Measurements from ENCODE around the gene PRTN3. TPM values are rescaled to one million over a fixed set of nuclear protein-coding genes. Genes with fewer than 3 reads are reported as not detected.
A peak's percentile ranks its signal among the peaks of the same experiment; 100 is the strongest.

Gene PRTN3
- total and polyA plus RNA-seq, 8 donors: 0.14 to 0.24 TPM; not detected in 6

DNA sequence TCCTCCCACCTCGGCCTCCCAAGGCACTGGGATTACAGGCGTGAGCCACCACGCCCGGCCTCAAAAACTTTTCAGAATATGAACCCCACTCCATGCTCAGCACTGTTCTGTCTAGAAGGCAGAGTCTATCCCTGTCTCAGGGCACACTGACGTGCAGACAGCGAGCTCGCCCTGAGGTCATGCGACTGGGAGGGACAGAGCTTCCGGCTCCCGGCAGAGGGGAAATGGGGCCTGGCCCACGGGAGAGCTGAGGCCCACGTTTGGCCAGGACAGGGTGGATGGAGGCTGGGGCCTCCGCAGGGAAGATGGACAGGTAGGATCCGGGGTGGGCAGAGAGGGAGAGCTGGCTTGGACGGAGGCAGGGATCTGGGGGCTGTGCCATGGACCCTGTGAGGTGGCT lies 15.9 kb upstream of the PRTN3 start:
- no peak overlapping the region for H3K27ac ChIP-seq
- H3K27me3 ChIP-seq: peaks cover 0 to 9% (median 3%) of the 10 kb centered on the region in 4 donors
- ATAC-seq (peak in 2 of 4 donors; percentile 33 to 37), FAIRE-seq (no peak), DNase-seq (no peak)
- no peaks in the 10 kb centered on the region for H3K36me3 ChIP-seq
- intact Hi-C loops (cut with DNase I): no loop called here
- WGBS, 2 donors: 82 to 84% methylated on average over 15 of the region's 15 CpGs
- H3K9me3 ChIP-seq: no peaks in the 10 kb centered on the region
- peaks cover 0 to 5% (median 0%) of the 10 kb centered on the region in 3 donors for H3K4me1 ChIP-seq
- TF ChIP-seq, protein P1, sequence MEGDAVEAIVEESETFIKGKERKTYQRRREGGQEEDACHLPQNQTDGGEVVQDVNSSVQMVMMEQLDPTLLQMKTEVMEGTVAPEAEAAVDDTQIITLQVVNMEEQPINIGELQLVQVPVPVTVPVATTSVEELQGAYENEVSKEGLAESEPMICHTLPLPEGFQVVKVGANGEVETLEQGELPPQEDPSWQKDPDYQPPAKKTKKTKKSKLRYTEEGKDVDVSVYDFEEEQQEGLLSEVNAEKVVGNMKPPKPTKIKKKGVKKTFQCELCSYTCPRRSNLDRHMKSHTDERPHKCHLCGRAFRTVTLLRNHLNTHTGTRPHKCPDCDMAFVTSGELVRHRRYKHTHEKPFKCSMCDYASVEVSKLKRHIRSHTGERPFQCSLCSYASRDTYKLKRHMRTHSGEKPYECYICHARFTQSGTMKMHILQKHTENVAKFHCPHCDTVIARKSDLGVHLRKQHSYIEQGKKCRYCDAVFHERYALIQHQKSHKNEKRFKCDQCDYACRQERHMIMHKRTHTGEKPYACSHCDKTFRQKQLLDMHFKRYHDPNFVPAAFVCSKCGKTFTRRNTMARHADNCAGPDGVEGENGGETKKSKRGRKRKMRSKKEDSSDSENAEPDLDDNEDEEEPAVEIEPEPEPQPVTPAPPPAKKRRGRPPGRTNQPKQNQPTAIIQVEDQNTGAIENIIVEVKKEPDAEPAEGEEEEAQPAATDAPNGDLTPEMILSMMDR (IDR thresholded peaks at IDR 0.05): no peak
- no peak overlapping the region for H3K4me3 ChIP-seq

DNA sequence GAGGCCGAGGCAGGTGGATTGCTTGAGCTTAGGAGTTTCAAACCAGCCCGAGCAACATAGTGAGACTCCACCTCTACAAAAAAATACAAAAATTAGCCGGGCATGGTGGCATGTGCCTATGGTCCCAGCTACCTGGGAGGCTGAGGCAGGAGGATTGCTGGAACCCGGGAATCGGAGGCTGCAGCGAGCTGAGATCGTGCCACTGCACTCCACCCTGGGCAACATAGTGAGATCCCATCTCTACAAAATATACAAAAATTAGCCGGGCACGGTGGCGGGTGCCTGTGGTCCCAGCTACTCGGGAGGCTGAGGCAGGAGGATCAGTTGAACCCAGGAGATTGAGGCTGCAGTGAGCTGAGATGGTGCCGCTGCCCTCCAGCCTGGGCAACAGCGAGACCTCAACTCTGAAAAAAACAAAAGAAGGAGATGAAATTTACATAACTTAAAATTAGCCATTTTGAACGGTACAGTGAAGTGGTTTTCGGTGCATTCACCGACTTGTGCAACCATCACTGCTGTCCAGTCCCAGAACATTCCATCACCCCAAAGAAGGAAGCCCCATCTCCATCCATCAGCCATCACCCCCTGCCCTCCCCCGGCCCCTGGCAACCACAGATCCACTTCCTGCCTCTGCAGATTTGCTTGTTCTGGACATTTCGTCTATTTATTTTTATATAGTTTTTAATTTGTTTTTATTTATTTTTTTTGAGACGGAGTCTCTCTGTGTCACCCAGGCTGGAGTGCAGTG lies 14.7 kb upstream of the PRTN3 start:
- DNase-seq (no peak), FAIRE-seq (no peak), ATAC-seq (no peak)
- TF ChIP-seq, protein P1 (IDR thresholded peaks at IDR 0.05): no peak
- no peaks in the 10 kb centered on the region for H3K36me3 ChIP-seq
- WGBS, 2 donors: 78 to 84% methylated on average over 19 of the region's 19 CpGs
- H3K27ac ChIP-seq: no peak overlapping the region
- intact Hi-C loops (cut with DNase I): no loop called here
- H3K4me3 ChIP-seq: no peak overlapping the region
- peaks cover 0 to 5% (median 0%) of the 10 kb centered on the region in 3 donors for H3K4me1 ChIP-seq
- no peaks in the 10 kb centered on the region for H3K9me3 ChIP-seq
- peaks cover 0 to 9% (median 3%) of the 10 kb centered on the region in 4 donors for H3K27me3 ChIP-seq

DNA sequence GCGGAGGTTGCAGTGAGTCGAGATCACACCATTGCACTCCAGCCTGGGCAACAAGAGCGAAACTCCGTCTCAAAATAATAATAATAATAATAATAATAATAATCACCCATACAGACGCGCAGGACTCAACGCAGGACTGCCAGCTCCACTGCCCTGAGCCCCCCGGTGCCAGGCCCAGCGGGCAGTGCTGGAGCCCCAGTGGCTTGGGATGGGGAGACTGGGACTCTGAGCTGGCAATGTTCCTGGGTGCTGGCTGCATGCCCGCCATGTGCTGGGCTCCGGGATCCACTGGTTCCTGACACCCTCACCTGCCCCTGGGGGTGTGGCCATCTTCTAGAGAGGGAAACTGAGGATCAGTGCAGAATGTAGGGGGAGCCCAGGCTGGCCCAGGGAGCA lies 13.5 kb upstream of the PRTN3 start:
- H3K4me3 ChIP-seq: no peak overlapping the region
- peaks cover 0 to 9% (median 2%) of the 10 kb centered on the region in 4 donors for H3K27me3 ChIP-seq
- TF ChIP-seq, protein P1 (IDR thresholded peaks at IDR 0.05): no peak
- 78 to 87% methylated on average over 11 of the region's 11 CpGs for WGBS, 2 donors
- ATAC-seq (no peak), FAIRE-seq (no peak), DNase-seq (peak in 2 of 6 donors; percentile 47)
- no peak overlapping the region for H3K27ac ChIP-seq
- intact Hi-C loops (cut with DNase I): no loop called here
- H3K9me3 ChIP-seq: no peaks in the 10 kb centered on the region
- no peaks in the 10 kb centered on the region for H3K36me3 ChIP-seq
- H3K4me1 ChIP-seq: no peaks in the 10 kb centered on the region

DNA sequence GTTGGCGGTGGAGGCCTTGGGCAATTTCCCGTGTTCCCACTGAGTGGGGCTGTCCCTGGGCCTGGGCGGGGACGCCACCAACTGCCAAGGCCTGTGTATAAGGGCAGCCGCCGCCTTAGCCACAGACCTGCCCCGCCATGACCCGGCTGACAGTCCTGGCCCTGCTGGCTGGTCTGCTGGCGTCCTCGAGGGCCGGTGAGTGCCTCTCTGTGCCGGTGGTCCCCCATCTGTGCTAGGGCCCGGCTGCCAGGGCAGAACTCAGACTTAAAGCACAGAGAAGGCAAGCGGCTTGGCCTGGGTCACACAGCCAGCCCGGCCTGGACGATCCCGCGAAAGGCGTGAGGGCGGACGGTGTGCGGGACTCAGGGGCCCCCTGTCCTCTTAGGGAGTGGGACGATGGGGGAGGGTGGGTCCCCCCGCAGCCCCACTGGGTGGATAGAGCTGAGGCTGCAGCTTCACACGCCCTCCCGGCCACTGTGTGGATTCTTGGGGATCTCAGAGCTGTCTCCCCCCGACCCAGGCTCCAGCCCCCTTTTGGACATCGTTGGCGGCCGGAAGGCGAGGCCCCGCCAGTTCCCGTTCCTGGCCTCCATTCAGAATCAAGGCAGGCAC lies 13.0 kb upstream of the PRTN3 start, which contains the start of gene AZU1:
TSS of gene AZU1 (plus strand) at position 128 of the 612 bp plus-strand sequence. CDS start at position 138, 10 bp downstream.
- DNase-seq: peak in 2 of 6 donors; percentile 31 to 70

More for the DNA sequence above, 13.0 kb upstream of the PRTN3 start, which contains the start of gene AZU1:
- H3K9me3 ChIP-seq: no peaks in the 10 kb centered on the region
- ATAC-seq (peak in 2 of 4 donors; percentile 15 to 16), FAIRE-seq (no peak)
- TF ChIP-seq, protein P1 (IDR thresholded peaks at IDR 0.05): no peak
- no peaks in the 10 kb centered on the region for H3K4me1 ChIP-seq
- no peaks in the 10 kb centered on the region for H3K36me3 ChIP-seq
- no peak within 1 kb of the TSS for H3K4me3 ChIP-seq
- peaks cover 0 to 9% (median 0%) of the 10 kb centered on the region in 4 donors for H3K27me3 ChIP-seq
- WGBS, 2 donors: 75 to 76% methylated on average over 23 to 33 of the region's 33 CpGs
- intact Hi-C loops (cut with DNase I): no loop called here
- H3K27ac ChIP-seq: no peak within 1 kb of the TSS

All from pancreas (tissue), 10 donors.